HepG2 (cell line): Measurements from ENCODE around the gene SMIM13.
"Not testable (repeated sequence)": the region's sequence is repeated elsewhere in the genome, so short reads cannot be mapped to it uniquely, and the experiment has no call there.

Source experiments
- BHLHE40 ChIP-seq: IDR thresholded peaks from 2 replicates; pipeline ENCODE4 v1.6.1; 2011; ENCODE audit warnings: low read length, improper control_type of control experiment
- CREB1 ChIP-seq, 2 experiments: fragments of 450-650 bp in 1 of 2; IDR thresholded peaks; 2 replicates each; pipeline ENCODE4 v1.6.1; 2016 to 2017; ENCODE audit warnings: control low read depth in 1 of 2, mild to moderate bottlenecking in 1 of 2, missing compliant biosample characterization in 1 of 2, missing genetic modification characterization in 1 of 2
- ERF ChIP-seq: IDR thresholded peaks from 2 replicates; pipeline ENCODE4 v1.6.1; 2018; ENCODE audit warnings: missing biosample characterization, missing genetic modification reagents
- HHEX ChIP-seq: IDR thresholded peaks from 2 replicates; pipeline ENCODE4 v1.6.1; 2016; ENCODE audit warnings: control low read depth
- HNRNPH1 ChIP-seq: fragments of 200-400 bp; formaldehyde crosslinking; optimal IDR thresholded peaks from 2 replicates; pipeline ENCODE3; 2017; ENCODE audit warnings: mild to moderate bottlenecking, low read depth, low read length
- RBFOX2 ChIP-seq: fragments of 200-400 bp; formaldehyde crosslinking; IDR thresholded peaks from 2 replicates; pipeline ENCODE4 v1.6.1; 2017; ENCODE audit warnings: low read depth, mild to moderate bottlenecking, low read length
- ZNF776 ChIP-seq: sonication (generic); formaldehyde crosslinking; IDR thresholded peaks from 2 replicates; pipeline ENCODE4 v1.4.0; 2020; ENCODE audit warnings: mild to moderate bottlenecking, missing genetic modification reagents
- TF ChIP-seq, protein P1 (sequence below): sonication (generic); formaldehyde crosslinking; IDR thresholded peaks from 2 replicates; pipeline ENCODE4 v1.5.0; 2020; ENCODE audit warnings: mild to moderate bottlenecking, missing genetic modification reagents, moderate library complexity

DNA sequence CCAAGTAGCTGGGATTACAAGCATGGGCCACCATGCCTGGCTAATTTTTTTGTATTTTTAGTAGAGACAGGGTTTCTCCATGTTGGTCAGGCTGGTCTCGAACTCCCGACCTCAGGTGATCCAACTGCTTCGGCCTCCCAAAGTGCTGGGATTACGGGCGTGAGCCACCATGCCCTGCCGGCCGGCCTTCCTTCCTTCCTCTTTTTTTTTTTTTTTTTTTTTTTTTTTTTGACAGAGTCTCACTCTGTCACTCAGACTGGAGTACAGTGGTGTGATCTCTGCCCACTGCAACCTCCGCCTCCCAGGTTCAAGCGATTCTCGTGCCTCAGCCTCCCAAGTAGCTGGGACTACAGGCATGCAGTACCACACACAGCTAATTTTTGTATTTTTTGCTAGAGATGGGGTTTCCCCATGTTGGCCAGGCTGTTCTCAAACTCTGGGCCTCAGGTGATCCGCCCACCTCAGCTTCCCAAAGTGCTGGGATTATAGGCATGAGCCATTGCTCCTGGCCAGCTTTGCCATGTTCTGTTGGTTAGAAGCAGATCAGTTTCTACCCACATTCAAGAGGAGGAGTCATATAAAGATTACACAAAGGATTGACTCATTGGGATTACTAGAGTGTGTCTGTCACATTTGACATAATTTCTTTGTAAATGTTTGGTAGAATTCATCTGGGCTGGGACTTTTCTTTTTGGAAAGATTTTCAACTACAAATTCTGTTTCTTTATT lies 22.3 kb downstream of the SMIM13 start:
- TF ChIP-seq HHEX; ERF (CRISPR knock-in tag); RBFOX2; HNRNPH1; ZNF776 (CRISPR knock-in tag); BHLHE40; CREB1 (IDR thresholded peaks at IDR 0.05); CREB1 (CRISPR knock-in tag; IDR thresholded peaks at IDR 0.05): not testable (repeated sequence)
- TF ChIP-seq, protein P1, sequence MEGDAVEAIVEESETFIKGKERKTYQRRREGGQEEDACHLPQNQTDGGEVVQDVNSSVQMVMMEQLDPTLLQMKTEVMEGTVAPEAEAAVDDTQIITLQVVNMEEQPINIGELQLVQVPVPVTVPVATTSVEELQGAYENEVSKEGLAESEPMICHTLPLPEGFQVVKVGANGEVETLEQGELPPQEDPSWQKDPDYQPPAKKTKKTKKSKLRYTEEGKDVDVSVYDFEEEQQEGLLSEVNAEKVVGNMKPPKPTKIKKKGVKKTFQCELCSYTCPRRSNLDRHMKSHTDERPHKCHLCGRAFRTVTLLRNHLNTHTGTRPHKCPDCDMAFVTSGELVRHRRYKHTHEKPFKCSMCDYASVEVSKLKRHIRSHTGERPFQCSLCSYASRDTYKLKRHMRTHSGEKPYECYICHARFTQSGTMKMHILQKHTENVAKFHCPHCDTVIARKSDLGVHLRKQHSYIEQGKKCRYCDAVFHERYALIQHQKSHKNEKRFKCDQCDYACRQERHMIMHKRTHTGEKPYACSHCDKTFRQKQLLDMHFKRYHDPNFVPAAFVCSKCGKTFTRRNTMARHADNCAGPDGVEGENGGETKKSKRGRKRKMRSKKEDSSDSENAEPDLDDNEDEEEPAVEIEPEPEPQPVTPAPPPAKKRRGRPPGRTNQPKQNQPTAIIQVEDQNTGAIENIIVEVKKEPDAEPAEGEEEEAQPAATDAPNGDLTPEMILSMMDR (CRISPR knock-in tag), result not testable (repeated sequence)
